GM12892 (cell line): ENCODE data around the gene AKR1C3.
"Not testable (repeated sequence)": the region's sequence is repeated elsewhere in the genome, so short reads cannot be mapped to it uniquely, and the experiment has no call there.

Source experiments
- DNase-seq: peaks from one replicate; pipeline ENCODE4 v3.0.0; 2011; ENCODE audit not compliant: insufficient read length
- FAIRE-seq: peaks from 2 replicates; lab custom pipeline; 2011; peaks lifted over from hg19 to GRCh38; lab: Jason Lieb, UNC
- POLR2A ChIP-seq: IDR thresholded peaks from 2 replicates; pipeline ENCODE4 v1.6.1; 2011; ENCODE audit warnings: low read depth, low read length, control low read depth
- POLR2AphosphoS5 ChIP-seq: IDR thresholded peaks from 2 replicates; pipeline ENCODE4 v1.6.1; 2011; ENCODE audit warnings: low read depth, low read length, control low read depth
- TAF1 ChIP-seq: IDR thresholded peaks from 2 replicates; pipeline ENCODE4 v1.6.1; 2011; ENCODE audit warnings: low read depth, mild to moderate bottlenecking, control low read depth, low read length, borderline replicate concordance

The AKR1C3 gene

GRCh38 chr10:5092375-5092774 is 1.8 kb upstream of the AKR1C3 start:
- TF ChIP-seq POLR2A = no peak
- TF ChIP-seq TAF1 = no peak
- no peak for TF ChIP-seq POLR2AphosphoS5
- no peak for FAIRE-seq

GRCh38 chr10:5092848-5093790 is 1.1 kb upstream of the AKR1C3 start:
- DNase-seq (no peak), FAIRE-seq (no peak)

More at GRCh38 chr10:5092375-5092774, 1.8 kb upstream of the AKR1C3 start:
- DNase-seq = no peak

GRCh38 chr10:5095687-5096086 is 1.5 kb downstream of the AKR1C3 start:
- FAIRE-seq (no peak), DNase-seq (no peak)
- TF ChIP-seq POLR2AphosphoS5 = no peak
- TF ChIP-seq TAF1 = no peak
- TF ChIP-seq POLR2A = no peak

More at GRCh38 chr10:5092848-5093790, 1.1 kb upstream of the AKR1C3 start:
- no peak for TF ChIP-seq POLR2A
- TF ChIP-seq TAF1 = no peak
- no peak for TF ChIP-seq POLR2AphosphoS5

- FAIRE-seq (no peak), DNase-seq (no peak)
- no peak for TF ChIP-seq TAF1
- TF ChIP-seq POLR2AphosphoS5 = no peak
- no peak for TF ChIP-seq POLR2A
These were observed 1.9 kb downstream of the AKR1C3 start for GRCh38 chr10:5096108-5096507.

- DNase-seq, FAIRE-seq: not testable (repeated sequence)
These were observed 8.3 kb downstream of the AKR1C3 start for GRCh38 chr10:5102479-5102878.

- TF ChIP-seq TAF1 = no peak
- no peak for TF ChIP-seq POLR2AphosphoS5
- TF ChIP-seq POLR2A = no peak
- no peak for FAIRE-seq
- DNase-seq = no peak
These were observed 9.3 kb downstream of the AKR1C3 start for GRCh38 chr10:5103481-5103880.

- FAIRE-seq (no peak), DNase-seq (no peak)
- no peak for TF ChIP-seq POLR2AphosphoS5
- TF ChIP-seq TAF1 = no peak
- no peak for TF ChIP-seq POLR2A
These were observed 11.4 kb downstream of the AKR1C3 start for GRCh38 chr10:5105626-5106025.

- no peak for DNase-seq
- no peak for FAIRE-seq
- TF ChIP-seq TAF1 = no peak
- TF ChIP-seq POLR2A = no peak
- no peak for TF ChIP-seq POLR2AphosphoS5
These were observed 12.3 kb downstream of the AKR1C3 start for GRCh38 chr10:5106553-5106952.

- TF ChIP-seq POLR2A (no peak), POLR2AphosphoS5 (no peak), TAF1 (no peak)
- no peak for DNase-seq
- no peak for FAIRE-seq
These were observed 13.8 kb downstream of the AKR1C3 start for GRCh38 chr10:5107860-5108526.

- FAIRE-seq = no peak
- DNase-seq = no peak
- no peak for TF ChIP-seq POLR2AphosphoS5
- no peak for TF ChIP-seq POLR2A
- TF ChIP-seq TAF1 = no peak
These were observed 14.6 kb downstream of the AKR1C3 start for GRCh38 chr10:5108658-5109416.

GRCh38 chr10:5109861-5110260 is 15.6 kb downstream of the AKR1C3 start:
- not testable (repeated sequence) for DNase-seq, FAIRE-seq
